Activated CD8-positive, alpha-beta memory T cell treated with anti-CD3 and anti-CD28 coated beads, Interleukin-2, amount 50 U/mL, for 1 hour (primary cell): ENCODE measurements around the gene RBM15B.
"Not testable (repeated sequence)": the region's sequence is repeated elsewhere in the genome, so short reads cannot be mapped to it uniquely, and the experiment has no call there.

Experiments
- DNase-seq: peaks from one replicate; pipeline ENCODE4 v3.0.0-alpha.2; 2020; ENCODE audit errors: extremely low read depth

RBM15B gene, protein sequence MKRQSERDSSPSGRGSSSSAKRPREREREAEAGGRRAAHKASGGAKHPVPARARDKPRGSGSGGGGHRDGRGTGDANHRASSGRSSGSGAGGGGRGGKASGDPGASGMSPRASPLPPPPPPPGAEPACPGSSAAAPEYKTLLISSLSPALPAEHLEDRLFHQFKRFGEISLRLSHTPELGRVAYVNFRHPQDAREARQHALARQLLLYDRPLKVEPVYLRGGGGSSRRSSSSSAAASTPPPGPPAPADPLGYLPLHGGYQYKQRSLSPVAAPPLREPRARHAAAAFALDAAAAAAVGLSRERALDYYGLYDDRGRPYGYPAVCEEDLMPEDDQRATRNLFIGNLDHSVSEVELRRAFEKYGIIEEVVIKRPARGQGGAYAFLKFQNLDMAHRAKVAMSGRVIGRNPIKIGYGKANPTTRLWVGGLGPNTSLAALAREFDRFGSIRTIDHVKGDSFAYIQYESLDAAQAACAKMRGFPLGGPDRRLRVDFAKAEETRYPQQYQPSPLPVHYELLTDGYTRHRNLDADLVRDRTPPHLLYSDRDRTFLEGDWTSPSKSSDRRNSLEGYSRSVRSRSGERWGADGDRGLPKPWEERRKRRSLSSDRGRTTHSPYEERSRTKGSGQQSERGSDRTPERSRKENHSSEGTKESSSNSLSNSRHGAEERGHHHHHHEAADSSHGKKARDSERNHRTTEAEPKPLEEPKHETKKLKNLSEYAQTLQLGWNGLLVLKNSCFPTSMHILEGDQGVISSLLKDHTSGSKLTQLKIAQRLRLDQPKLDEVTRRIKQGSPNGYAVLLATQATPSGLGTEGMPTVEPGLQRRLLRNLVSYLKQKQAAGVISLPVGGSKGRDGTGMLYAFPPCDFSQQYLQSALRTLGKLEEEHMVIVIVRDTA

GRCh38 chr3:51391075-51391565 lies at the start of gene RBM15B:
RBM15B (plus strand) TSS chr3:51391285; CDS start chr3:51391400, 115 bp downstream.
- DNase-seq, result peak; percentile 92

DNA sequence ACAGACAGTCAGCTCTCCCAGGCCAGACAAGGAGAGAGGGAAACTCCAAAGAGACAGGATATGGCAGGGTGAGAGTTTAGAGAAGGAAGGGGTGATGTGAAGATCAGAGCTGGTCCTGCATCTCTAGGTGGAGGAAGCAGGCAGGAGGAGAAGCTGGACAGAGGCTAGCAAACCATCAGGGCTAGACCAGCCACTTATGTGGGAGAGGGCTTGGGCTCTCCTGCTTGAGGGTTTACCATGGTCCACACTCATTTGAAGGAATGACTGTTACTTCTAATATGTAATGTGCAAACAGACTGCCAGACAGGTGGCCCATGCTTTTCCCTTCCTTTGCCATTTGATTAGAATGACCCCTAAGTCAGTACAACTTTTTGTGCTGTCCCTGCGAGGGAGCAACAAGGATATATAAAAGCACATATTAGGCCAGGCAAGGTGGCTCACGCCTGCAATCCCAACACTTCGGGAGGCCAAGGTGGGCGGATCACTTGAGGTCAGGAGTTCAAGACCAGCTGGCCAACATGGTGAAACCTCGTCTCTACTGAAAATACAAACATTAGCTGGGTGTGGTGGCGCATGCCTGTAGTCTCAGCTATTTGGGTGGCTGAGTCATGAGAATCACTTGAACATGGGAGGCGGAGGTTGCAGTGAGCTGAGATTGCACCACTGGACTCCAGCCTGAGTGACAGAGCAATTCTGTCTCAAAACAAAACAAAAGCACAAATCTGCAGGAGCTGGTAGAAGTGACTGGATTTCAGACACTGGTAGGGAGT lies 47.0 kb upstream of the RBM15B start:
- DNase-seq, result no peak

DNA sequence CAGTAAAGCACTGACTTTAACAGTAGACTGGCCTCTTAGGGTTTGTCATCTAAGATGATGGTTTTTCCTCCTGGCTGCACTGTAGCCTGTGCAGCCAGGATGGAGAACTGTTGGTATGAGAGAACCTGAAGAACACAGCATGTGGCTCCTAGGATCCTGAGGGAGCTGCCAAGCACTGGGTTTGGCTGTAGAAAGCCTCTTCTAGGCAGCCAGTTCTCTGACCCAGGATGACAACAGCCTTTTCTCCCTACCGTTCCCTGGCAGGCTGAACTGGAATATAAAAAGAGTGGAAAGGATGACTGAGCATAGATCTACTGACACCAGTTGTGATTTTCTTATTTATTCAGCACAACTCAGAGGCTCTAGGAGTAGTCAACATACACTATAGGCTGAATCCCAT lies 40.3 kb upstream of the RBM15B start:
- no peak for DNase-seq

- DNase-seq, result no peak
Observed at GRCh38 chr3:51353131-51353530, 38.0 kb upstream of the RBM15B start.

- no peak for DNase-seq
Observed at GRCh38 chr3:51353691-51354090, 37.4 kb upstream of the RBM15B start.

DNA sequence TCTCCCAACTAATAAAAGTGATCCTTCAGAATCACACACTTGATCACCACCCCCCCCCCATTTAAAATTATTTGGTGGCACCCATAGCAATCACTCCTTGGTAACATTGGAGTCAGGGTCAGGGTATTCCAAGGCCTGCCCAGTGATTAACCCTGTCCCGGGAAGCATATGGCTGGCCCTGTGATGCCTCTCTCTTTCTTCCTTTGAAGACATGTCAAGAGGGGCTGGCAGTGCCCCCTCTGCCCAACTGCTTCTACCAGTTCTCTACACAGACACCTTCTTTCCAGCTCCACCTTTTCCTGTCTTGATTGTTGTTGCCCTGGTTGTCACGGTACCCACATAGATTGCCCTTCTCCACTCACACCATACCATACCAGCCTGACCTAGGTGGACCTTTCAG lies 36.9 kb upstream of the RBM15B start:
- DNase-seq, result no peak

DNA sequence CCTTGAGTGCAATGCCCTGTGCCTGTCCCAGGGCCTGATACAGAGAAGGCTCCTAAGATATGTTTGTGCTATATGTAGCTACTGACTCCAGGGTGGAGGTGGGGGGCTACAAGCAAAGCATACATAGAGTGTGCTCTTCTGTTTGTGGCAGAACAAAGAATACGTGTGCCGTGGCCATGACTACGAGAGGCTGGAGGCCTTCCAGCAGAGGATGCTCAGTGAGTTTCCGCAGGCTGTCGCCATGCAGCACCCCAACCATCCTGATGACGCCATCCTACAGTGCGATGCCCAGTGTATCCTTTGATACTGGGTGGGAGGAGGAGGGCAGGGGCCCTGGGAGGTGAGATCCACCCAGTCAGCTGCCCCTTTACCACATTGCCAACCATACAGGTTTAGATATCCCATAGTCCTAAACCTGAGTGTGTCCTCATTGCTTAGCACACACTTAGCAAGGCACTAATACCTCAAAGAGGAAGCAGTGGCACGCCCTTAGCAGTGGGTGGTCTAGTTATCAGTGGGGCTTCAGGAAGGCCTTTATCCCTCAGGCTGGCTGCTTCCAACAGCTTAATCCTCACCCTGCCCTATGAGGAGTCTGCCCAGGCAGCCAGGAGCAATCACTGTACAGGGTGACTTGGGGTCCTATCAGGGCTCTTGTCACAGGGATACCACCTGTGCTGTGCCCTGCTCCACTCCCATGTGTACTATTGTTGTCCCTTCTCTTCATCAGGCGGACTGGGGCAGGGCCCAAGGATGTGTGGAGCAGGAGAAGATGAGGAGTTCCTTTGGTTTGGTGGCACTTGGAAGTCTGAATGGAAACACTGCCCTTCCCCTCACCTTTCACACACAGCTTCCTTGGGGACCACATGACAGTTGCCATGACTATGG lies 36.1 kb upstream of the RBM15B start:
- no peak for DNase-seq

- no peak for DNase-seq
Observed at GRCh38 chr3:51355891-51356578, 35.0 kb upstream of the RBM15B start.

DNA sequence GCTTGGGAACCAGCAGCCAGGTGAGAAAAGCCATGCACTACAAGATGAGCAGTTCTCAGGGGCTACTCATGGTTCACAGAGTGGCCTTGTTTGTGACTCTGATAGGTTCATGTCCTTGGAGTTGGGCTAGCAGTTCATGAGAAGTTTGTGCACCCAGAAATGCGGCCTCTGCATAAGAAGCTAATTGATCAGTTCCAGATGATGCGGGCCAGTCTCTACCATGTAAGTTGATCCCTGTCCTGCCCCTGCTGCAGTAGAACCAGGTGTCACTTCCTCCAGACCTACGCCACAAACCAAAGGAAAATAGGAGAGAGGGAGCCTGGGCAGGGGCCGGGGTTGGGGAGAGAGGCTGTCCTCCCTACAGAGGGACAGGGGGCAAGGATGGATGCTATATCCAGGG lies 33.2 kb upstream of the RBM15B start:
- DNase-seq, result no peak

DNA sequence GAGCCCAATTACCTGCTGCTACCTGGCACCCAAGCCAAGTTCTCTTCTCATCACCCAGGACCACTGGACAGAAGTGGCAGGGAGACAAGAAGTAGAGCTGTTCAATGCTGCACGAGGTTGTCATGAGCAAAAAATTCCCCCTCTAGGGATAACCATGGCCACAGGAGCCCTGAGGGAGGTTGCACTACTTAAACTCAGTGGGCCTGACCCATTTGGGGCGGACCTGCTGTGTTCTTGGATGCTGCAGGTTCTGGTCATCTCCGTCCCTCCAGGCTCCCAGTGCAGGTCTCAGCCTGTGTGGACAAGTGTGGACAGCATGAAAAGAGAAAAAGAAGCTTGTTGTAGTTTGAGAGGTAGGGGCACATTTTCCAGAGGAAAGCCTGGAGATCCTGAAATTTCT lies 32.1 kb upstream of the RBM15B start:
- DNase-seq, result no peak

DNA sequence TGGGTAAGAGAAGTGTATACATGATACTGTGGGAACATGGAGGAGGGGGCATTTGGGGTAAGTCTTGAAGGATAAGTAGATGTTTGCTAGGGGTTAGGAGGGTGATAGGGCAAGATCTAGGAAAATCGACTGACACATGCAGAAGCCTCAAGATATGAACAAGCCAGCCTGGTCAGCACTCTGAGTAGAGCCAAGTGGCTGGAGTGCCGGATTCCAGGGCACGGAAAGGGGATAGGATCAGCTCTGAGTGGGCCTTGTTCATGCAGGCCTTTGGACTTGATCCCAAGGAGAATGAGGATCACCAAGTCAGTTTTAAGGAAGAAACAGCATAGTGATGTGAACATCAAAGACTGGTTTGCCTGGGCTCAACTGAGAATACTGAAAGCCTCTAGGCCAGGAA lies 30.3 kb upstream of the RBM15B start:
- DNase-seq, result no peak

DNA sequence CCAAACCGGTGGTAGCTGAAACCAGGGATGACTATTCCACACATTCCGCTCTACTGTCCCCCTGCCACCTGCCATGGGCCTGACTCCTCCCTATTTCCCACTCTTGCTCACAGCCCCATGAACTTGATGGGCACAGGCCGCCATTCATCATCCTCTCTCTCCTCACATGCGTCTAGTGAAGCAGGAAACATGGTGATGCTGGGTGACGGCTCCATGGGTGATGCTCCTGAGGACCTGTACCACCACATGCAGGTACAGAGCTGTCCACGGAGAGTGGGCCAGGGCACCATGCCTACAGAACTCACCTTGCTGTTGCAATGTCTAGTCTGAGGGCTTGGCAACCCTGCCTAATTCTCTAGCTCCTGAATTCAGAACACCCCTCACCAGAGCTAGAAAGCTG lies 29.3 kb upstream of the RBM15B start:
- DNase-seq, result no peak

DNA sequence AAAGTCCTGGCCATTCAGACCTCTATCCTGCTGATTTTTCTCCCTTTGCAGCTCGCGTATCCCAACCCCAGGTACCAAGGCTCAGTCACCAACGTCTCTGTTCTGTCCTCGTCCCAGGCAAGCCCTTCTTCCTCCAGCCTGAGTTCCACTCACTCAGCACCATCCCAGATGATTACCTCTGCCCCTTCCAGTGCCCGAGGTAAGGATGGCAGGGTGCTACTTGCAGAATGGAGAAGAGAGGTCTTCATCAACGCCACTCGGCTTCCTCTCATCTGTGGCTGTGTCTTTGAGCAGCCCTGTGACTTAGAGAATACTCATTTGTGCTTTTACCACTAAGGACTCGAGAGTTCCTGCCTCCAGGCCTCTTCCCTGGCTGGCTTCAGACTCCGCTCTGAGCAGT lies 28.6 kb upstream of the RBM15B start:
- no peak for DNase-seq

- DNase-seq, result not testable (repeated sequence)
Observed at GRCh38 chr3:51368276-51368675, 22.8 kb upstream of the RBM15B start.

DNA sequence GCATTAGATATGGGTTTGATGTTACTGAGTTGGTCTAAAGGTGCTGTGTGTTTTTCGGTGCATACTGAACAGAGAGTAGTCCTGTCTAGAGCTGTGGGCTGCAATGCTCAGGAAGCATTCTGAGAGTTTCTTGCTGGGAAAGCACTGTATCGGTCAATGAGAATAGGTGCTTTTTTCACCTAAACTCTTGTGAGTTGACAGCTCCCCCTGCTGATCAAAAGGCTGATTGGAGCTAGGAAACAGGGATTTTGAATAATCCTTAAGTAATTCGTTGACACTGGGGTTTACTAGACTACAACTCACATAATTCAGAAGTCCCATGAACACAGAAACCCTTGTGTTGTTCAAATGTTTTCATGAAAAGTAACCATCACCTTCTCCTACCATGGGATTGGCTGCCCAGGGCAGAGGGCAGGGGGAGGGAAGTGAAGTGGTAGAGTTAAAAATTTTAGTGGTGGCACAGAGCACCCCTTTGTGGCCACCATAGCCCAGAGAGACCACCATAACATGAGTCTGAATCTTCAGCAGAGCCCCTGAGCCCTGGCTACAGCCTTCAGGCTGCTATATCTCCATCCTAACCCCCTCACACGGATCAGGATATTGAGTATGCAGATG lies 19.0 kb upstream of the RBM15B start:
- no peak for DNase-seq

GRCh38 chr3:51373658-51374421 lies 17.2 kb upstream of the RBM15B start:
- no peak for DNase-seq

GRCh38 chr3:51374456-51374855 lies 16.6 kb upstream of the RBM15B start:
- DNase-seq, result no peak

GRCh38 chr3:51375136-51375535 lies 15.9 kb upstream of the RBM15B start:
- DNase-seq, result no peak

DNA sequence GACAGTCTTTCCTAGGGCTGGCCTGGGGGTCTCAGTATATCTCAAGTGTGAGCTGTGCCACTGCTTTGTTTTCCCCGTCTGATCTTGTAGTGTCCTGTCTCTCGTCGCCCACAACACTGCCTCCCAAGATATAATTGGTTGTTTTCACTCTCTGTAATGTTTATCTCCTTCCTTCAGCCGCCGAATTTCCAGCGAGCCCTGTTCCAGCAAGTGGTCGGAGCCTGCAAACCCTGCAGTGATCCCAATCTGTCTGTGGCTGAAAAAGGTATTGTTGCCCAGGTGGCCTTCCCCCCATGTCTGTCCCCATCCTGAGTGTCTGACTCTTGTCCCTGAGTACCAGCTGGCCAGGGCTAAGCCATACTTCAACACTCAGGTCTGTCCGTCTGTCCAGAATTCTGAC lies 15.5 kb upstream of the RBM15B start:
- DNase-seq, result no peak
